HepG2 (cell line): ENCODE measurements around the gene TPRKB. TPM values are rescaled to one million over a fixed set of nuclear protein-coding genes. Genes with fewer than 3 reads are reported as not detected.

Experiments used
- ATAC-seq: fragments of 200-7000 bp; cut with Tn5 transposase; 3 replicates; pipeline ENCODE4 v1.9.1; 2020; ENCODE audit warnings: mild to moderate bottlenecking, moderate library complexity
- BruUV-seq: library from RNA; stranded (reverse); fragments of 400-500 nt; replicated peaks from 2 replicates; lab custom pipeline; 2021; lab: Mats Ljungman, UMichigan
- CTCF ChIA-PET: fragments of 300-600 bp; formaldehyde crosslinking; extraction: SDS; loops from one replicate; lab custom pipeline; 2021; ENCODE audit warnings: low total read pairs, inconsistent platforms, low intra/inter-chr PET ratio; lab: Yijun Ruan, JAX
- POLR2A ChIA-PET: fragments of 350-600 bp; sonication (Branson Sonifier 250); formaldehyde crosslinking; loops from one replicate; lab custom pipeline; 2020; ENCODE audit warnings: antibody characterized with exemption, inconsistent platforms; lab: Yijun Ruan, JAX
- DNase-seq: peaks from one replicate; pipeline ENCODE4 v3.0.0-alpha.2; 2015; ENCODE audit warnings: low spot score
- FAIRE-seq: peaks from 3 replicates; lab custom pipeline; 2011; peaks lifted over from hg19 to GRCh38; lab: Jason Lieb, UNC
- H2AFZ ChIP-seq: one replicate; pipeline ENCODE4 v1.6.1; 2011; ENCODE audit warnings: low read length, inconsistent platforms
- H3K27ac ChIP-seq: fragments of 300-600 bp; 3 replicates; pipeline ENCODE4 v1.8.0; 2011; ENCODE audit warnings: mixed run types, mild to moderate bottlenecking, mixed read lengths, low read length, inconsistent platforms; ENCODE audit not compliant: insufficient read depth; ENCODE audit errors: extremely low read length
- H3K27me3 ChIP-seq, 2 experiments: fragments of 200-600 bp in 1 of 2; 2 replicates in 1 of 2; 3 replicates in 1 of 2; pipeline versions ENCODE4 v1.6.0 to v1.8.0; 2011; ENCODE audit warnings: low read length in 2 of 2, mild to moderate bottlenecking in 2 of 2, moderate library complexity in 2 of 2, inconsistent platforms in 1 of 2; ENCODE audit not compliant: insufficient read depth in 2 of 2, control insufficient read depth in 1 of 2
- H3K36me3 ChIP-seq, 2 experiments: fragments of 200-600 bp in 1 of 2; replicated peaks in 1 of 2; 2 replicates in 1 of 2; 3 replicates in 1 of 2; pipeline versions ENCODE4 v1.5.1 to v1.8.0; 2011; ENCODE audit warnings: low read length in 2 of 2, inconsistent platforms in 1 of 2; ENCODE audit not compliant: insufficient read depth in 2 of 2, control insufficient read depth in 1 of 2
- H3K4me1 ChIP-seq: 2 replicates; pipeline ENCODE4 v1.5.1; 2012; ENCODE audit warnings: low read length, inconsistent platforms; ENCODE audit not compliant: insufficient read depth
- H3K4me2 ChIP-seq: 2 replicates; pipeline ENCODE4 v1.6.0; 2011; ENCODE audit warnings: low read depth, low read length, inconsistent platforms
- H3K4me3 ChIP-seq, 3 experiments: fragments of 200-600 bp in 1 of 3; sonication (generic), shearing (Covaris generic) in 1 of 3; replicated peaks in 1 of 3; 2 replicates each; pipeline ENCODE4 v1.5.1; 2011 to 2016; ENCODE audit warnings: low read length in 3 of 3, inconsistent platforms in 2 of 3, low read depth in 2 of 3, mild to moderate bottlenecking in 2 of 3, control low read depth in 1 of 3, mixed read lengths in 1 of 3; ENCODE audit not compliant: insufficient read depth in 1 of 3
- H3K79me2 ChIP-seq: one replicate; pipeline ENCODE4 v1.6.1; 2011; ENCODE audit warnings: low read length, inconsistent platforms; ENCODE audit not compliant: insufficient read depth
- H3K9ac ChIP-seq: 2 replicates; pipeline ENCODE4 v1.6.0; 2011; ENCODE audit warnings: mild to moderate bottlenecking, low read depth, low read length, inconsistent platforms; ENCODE audit not compliant: insufficient read depth
- H3K9me3 ChIP-seq: 2 replicates; pipeline ENCODE4 v1.5.1; 2012; ENCODE audit warnings: mild to moderate bottlenecking, low read length
- H4K20me1 ChIP-seq: 2 replicates; pipeline ENCODE4 v1.6.0; 2011; ENCODE audit warnings: inconsistent platforms, mild to moderate bottlenecking, low read length, moderate library complexity; ENCODE audit not compliant: insufficient read depth
- GLI4 ChIP-seq: sonication (generic); formaldehyde crosslinking; IDR thresholded peaks from 2 replicates; pipeline ENCODE4 v1.5.1; 2020; ENCODE audit warnings: missing genetic modification reagents, mild to moderate bottlenecking, moderate library complexity, borderline replicate concordance
- HOXA9 ChIP-seq: sonication (generic); formaldehyde crosslinking; IDR thresholded peaks from 2 replicates; pipeline ENCODE4 v1.8.1; 2022; ENCODE audit warnings: missing genetic modification reagents, mild to moderate bottlenecking, moderate library complexity, borderline replicate concordance
- NCOA2 ChIP-seq: sonication (generic); formaldehyde crosslinking; IDR thresholded peaks from 2 replicates; pipeline ENCODE4 v1.8.0; 2022; ENCODE audit warnings: inconsistent platforms
- PITX1 ChIP-seq: sonication (generic); formaldehyde crosslinking; IDR thresholded peaks from 2 replicates; pipeline ENCODE4 v1.5.1; 2020; ENCODE audit warnings: mild to moderate bottlenecking, missing genetic modification reagents
- RBM22 ChIP-seq: fragments of 200-400 bp; formaldehyde crosslinking; optimal IDR thresholded peaks from 2 replicates; pipeline ENCODE3; 2017; ENCODE audit warnings: mild to moderate bottlenecking, low read length, moderate library complexity
- ZNF274 ChIP-seq: sonication (generic); formaldehyde crosslinking; IDR thresholded peaks from 2 replicates; pipeline ENCODE4 v1.5.1; 2020; ENCODE audit warnings: mild to moderate bottlenecking, missing genetic modification reagents
- ZNF563 ChIP-seq: sonication (generic); formaldehyde crosslinking; IDR thresholded peaks from 2 replicates; pipeline ENCODE4 v1.8.0; 2022; ENCODE audit warnings: mild to moderate bottlenecking, moderate library complexity, missing genetic modification reagents
- ZNF629 ChIP-seq: sonication (generic); formaldehyde crosslinking; conservative IDR thresholded peaks from 2 replicates; pipeline ENCODE4 v1.5.0; 2020; ENCODE audit warnings: missing genetic modification reagents
- ZNF784 ChIP-seq: sonication (generic); formaldehyde crosslinking; IDR thresholded peaks from 2 replicates; pipeline ENCODE4 v1.5.1; 2020; ENCODE audit warnings: missing genetic modification reagents, mild to moderate bottlenecking, borderline replicate concordance
- WGBS: methylation state at CpG from one replicate; pipeline ENCODE4 v1.1.6; 2017; ENCODE audit warnings: low lambda C conversion rate; 5-methylcytosine and 5-hydroxymethylcytosine counted together
- in situ Hi-C: cut with HindIII; loops from 2 replicates; pipeline ENCODE4 v1.10.0; 2017; ENCODE audit warnings: low pct_unique_long_range_greater_than_20kb; ENCODE audit not compliant: extremely low pct_ligation_motif_present
- intact Hi-C: fragments of 100-400 bp; cut with micrococcal nuclease; formaldehyde crosslinking; loops from one replicate; pipeline ENCODE4 v1.10.0; 2022; ENCODE audit not compliant: unreplicated experiment
- polyA plus RNA-seq, 8 experiments: library from polyadenylated mRNA; depleted of rRNA in 3 of 8; stranded (reverse) in 7 of 8; unstranded in 1 of 8; fragments of >200 nt; fragmentation: Illumina TruSeq in 4 of 8; extraction: Trizol in 4 of 8; gene quantifications; 2 replicates each; pipeline versions ENCODE4 v1.2.1 to v1.2.3, GENCODE V29; 2011 to 2016; ENCODE audit warnings: low read depth in 4 of 8, missing spikeins in 1 of 8, mixed read lengths in 1 of 8; ENCODE audit not compliant: insufficient read depth in 1 of 8
- total RNA-seq, 5 experiments: library from RNA; depleted of rRNA; stranded (reverse); fragments of >200 nt; fragmentation: Illumina TruSeq; extraction: Trizol; gene quantifications; 2 replicates each; pipeline ENCODE4 v1.2.3, GENCODE V29; 2016; ENCODE audit warnings: low read depth in 1 of 5
- TF ChIP-seq, protein P1 (sequence below): sonication (generic); formaldehyde crosslinking; conservative IDR thresholded peaks from 2 replicates; pipeline ENCODE4 v1.4.0; 2020; ENCODE audit warnings: missing genetic modification reagents

The TPRKB gene
- total and polyA plus RNA-seq, 2 of the 13 experiments (the other 11 are each of a cell fraction or from before 2014, with no cell fraction given): 32.0 to 58.0 TPM

- no peak overlapping the region for H3K4me2 ChIP-seq
- H3K36me3 ChIP-seq: peaks cover 5 to 7% of the 10 kb centered on the region in 2 experiments
- no peak overlapping the region for H3K9ac ChIP-seq
- intact Hi-C loops: no loop called here
- H3K27me3 ChIP-seq: no peaks in the 10 kb centered on the region
- H3K4me3 ChIP-seq: no peak overlapping the region
- WGBS: 95% methylated on average over 2 of the region's 2 CpGs
- in situ Hi-C loops: no loop called here
- TF ChIP-seq, protein P1, sequence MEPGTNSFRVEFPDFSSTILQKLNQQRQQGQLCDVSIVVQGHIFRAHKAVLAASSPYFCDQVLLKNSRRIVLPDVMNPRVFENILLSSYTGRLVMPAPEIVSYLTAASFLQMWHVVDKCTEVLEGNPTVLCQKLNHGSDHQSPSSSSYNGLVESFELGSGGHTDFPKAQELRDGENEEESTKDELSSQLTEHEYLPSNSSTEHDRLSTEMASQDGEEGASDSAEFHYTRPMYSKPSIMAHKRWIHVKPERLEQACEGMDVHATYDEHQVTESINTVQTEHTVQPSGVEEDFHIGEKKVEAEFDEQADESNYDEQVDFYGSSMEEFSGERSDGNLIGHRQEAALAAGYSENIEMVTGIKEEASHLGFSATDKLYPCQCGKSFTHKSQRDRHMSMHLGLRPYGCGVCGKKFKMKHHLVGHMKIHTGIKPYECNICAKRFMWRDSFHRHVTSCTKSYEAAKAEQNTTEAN (CRISPR knock-in tag): no peak
- TF ChIP-seq ZNF784 (CRISPR knock-in tag) (no peak), ZNF274 (CRISPR knock-in tag) (no peak), RBM22 (no peak), GLI4 (CRISPR knock-in tag) (no peak), NCOA2 (CRISPR knock-in tag) (no peak), ZNF563 (CRISPR knock-in tag) (no peak), HOXA9 (CRISPR knock-in tag) (no peak), PITX1 (no peak), ZNF629 (CRISPR knock-in tag) (no peak)
- no TSS peak for BruUV-seq
- no peak overlapping the region for H2AFZ ChIP-seq
- no peaks in the 10 kb centered on the region for H3K79me2 ChIP-seq
- no peaks in the 10 kb centered on the region for H3K4me1 ChIP-seq
- ChIA-PET POLR2A (no interaction called here), CTCF (no interaction called here)
- ATAC-seq: no peak
- peaks cover 4% of the 10 kb centered on the region; the same call in 1 of the 2 replicates for H3K9me3 ChIP-seq
- no peaks in the 10 kb centered on the region for H4K20me1 ChIP-seq
- H3K27ac ChIP-seq: no peak overlapping the region
- DNase-seq: no peak
- FAIRE-seq: no peak
Observed at GRCh38 chr2:73749314-73749713, 12.2 kb upstream of the TPRKB start.
